Measurements from ENCODE around the gene CYB561D1.

Gene CYB561D1

DNA sequence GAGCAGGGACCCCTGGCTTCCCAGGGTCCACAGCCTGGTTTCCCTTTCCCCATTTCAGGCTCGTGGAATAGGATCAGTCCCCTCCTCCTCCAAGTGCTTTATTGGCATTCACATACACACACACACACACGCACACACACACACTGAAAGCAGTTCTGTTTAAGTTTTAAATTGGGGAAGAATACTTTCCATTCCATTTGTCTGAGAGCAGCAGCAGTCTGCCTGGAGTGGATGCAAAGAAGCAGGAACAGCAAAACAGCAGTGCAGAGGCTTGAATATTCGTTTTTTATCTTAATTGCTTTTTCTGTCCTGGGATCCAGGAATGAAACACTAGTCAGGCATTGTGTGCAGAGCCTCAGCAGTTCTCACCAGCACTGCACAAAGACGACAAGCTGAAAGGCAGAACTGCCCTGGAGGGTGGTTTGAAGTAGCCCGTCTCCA lies 7.1 kb downstream of the CYB561D1 start:
- Mint-ChIP-seq H3K27ac (no peak overlapping the region), H3K36me3 (ENCODE audit: low read depth) (peaks cover 5% of the 10 kb centered on the region)

DNA sequence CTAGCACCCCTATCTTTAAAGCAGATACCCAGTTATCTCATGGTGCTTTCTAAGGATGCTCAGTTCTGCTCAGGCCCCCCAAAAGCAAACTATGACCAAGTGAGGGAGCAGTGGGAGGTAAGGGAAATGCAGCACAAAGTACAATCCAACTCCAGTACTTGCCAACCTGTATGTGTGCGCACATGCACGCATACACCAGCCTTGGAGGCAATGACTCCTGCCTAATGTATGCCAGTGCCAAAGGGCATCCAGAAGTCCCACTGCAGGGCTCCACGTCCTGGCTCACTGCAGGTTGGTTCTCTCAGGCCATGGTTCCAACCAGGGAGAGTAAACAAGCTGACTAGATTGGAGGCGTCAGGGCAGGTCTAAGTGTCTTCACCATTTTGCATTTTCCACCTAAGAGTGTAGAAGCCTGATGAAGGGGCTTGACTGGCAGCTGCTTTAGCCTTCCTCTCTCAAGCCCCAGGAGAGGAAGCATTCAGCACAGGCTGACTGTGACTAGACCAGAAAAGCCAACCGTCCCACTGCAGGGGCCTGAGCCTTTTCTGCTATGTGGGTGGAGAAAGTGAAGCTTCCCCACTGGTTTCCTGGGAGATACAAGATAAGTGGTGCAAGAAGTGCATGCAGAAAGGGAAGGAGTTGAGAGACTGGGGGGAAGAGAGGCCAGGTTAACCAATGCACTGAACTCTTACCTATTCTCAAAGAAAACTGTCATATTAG lies 7.9 kb downstream of the CYB561D1 start:
- Mint-ChIP-seq H3K4me1 (peaks cover 58% of the 10 kb centered on the region), H3K9me3 (no peaks in the 10 kb centered on the region), H3K27me3 (ENCODE audit: low read depth, poor library complexity) (peaks cover 12% of the 10 kb centered on the region), H3K36me3 (ENCODE audit: low read depth) (no peaks in the 10 kb centered on the region), H3K27ac (no peak overlapping the region), H3K4me3 (no peak overlapping the region)
- TF ChIP-seq, protein P1, sequence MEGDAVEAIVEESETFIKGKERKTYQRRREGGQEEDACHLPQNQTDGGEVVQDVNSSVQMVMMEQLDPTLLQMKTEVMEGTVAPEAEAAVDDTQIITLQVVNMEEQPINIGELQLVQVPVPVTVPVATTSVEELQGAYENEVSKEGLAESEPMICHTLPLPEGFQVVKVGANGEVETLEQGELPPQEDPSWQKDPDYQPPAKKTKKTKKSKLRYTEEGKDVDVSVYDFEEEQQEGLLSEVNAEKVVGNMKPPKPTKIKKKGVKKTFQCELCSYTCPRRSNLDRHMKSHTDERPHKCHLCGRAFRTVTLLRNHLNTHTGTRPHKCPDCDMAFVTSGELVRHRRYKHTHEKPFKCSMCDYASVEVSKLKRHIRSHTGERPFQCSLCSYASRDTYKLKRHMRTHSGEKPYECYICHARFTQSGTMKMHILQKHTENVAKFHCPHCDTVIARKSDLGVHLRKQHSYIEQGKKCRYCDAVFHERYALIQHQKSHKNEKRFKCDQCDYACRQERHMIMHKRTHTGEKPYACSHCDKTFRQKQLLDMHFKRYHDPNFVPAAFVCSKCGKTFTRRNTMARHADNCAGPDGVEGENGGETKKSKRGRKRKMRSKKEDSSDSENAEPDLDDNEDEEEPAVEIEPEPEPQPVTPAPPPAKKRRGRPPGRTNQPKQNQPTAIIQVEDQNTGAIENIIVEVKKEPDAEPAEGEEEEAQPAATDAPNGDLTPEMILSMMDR (IDR thresholded peaks at IDR 0.05), result no peak
- no peak for DNase-seq

More for the DNA sequence above, 7.1 kb downstream of the CYB561D1 start:
- no peak overlapping the region for H3K4me3 Mint-ChIP-seq
- H3K27me3 Mint-ChIP-seq (ENCODE audit: low read depth, poor library complexity), result peaks cover 4% of the 10 kb centered on the region
- no peaks in the 10 kb centered on the region for H3K9me3 Mint-ChIP-seq
- no peak for DNase-seq
- TF ChIP-seq, protein P1 (IDR thresholded peaks at IDR 0.05), result no peak
- H3K4me1 Mint-ChIP-seq, result peaks cover 58% of the 10 kb centered on the region

DNA sequence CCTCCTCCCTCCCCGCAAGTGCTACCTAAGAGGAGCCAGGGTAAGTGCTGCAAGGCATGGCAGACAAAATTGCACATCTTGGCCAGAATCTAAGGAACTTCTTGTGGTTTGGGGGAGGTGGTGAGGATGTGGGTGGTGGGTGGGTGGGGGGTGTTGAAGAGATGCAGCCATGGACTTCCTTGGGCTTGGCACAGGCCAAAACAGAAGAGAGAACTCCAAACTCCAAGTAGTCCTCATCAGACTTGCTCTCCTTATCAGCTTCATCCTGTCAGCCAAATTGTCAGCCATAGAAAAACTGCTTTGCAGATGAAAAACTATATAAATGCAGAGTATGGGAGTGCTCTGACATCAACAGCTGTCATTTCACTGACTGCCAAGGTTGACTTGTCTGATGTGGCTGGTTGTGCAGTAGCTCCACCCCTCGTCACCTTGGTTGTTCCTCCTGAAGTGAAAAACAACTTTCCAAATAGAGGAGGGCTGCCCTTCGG lies 8.5 kb downstream of the CYB561D1 start:
- Mint-ChIP-seq H3K27me3 (ENCODE audit: low read depth, poor library complexity) (peaks cover 18% of the 10 kb centered on the region), H3K36me3 (ENCODE audit: low read depth) (no peaks in the 10 kb centered on the region), H3K4me1 (peaks cover 56% of the 10 kb centered on the region), H3K9me3 (no peaks in the 10 kb centered on the region), H3K27ac (no peak overlapping the region), H3K4me3 (no peak overlapping the region)
- TF ChIP-seq, protein P1 (IDR thresholded peaks at IDR 0.05), result no peak
- DNase-seq, result no peak

DNA sequence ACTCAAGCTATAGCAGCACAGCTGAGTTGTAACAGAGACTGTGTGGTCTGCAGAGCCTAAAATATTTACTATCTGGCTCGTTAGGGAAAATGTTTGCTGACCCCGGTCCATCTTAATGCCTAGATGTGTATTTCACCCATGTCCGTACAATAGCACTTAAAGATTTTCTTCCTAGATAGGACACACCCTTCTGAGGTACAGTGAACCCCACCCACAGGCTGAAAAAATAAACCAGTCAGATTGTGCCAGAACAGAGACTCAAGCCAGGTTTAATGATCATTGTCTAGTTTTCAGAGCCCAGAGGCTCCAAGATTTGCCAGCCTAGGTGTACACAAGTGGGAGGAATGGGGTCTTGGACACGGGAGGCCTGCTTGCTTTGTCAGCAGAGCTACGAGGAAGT lies 10.0 kb downstream of the CYB561D1 start:
- Mint-ChIP-seq H3K4me3 (no peak overlapping the region), H3K27me3 (ENCODE audit: low read depth, poor library complexity) (peaks cover 34% of the 10 kb centered on the region), H3K9me3 (no peaks in the 10 kb centered on the region), H3K27ac (no peak overlapping the region), H3K4me1 (peaks cover 51% of the 10 kb centered on the region), H3K36me3 (ENCODE audit: low read depth) (peaks cover 7% of the 10 kb centered on the region)
- DNase-seq, result no peak
- TF ChIP-seq, protein P1 (IDR thresholded peaks at IDR 0.05), result no peak

DNA sequence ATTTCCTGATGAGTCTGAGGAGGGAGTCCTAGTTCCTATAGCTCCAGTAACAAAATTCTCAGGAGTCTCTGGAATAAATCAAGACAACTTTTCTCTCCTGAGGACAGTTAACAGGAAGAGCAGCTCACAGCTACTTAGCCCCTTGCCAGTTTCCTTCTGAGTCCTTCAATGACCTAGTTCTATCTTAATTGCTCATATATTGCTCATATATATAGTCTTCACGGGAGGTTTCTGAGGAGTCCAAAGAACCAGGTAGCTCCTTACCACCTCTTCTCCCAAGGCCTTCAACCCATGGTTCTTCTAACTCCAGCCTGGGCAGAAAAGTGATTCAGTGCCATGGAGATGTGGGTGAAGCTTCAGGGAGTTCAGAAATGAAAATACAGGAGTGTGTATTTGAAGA lies 11.1 kb downstream of the CYB561D1 start:
- Mint-ChIP-seq H3K27me3 (ENCODE audit: low read depth, poor library complexity) (peaks cover 41% of the 10 kb centered on the region), H3K27ac (no peak overlapping the region), H3K9me3 (no peaks in the 10 kb centered on the region), H3K4me3 (no peak overlapping the region), H3K36me3 (ENCODE audit: low read depth) (peaks cover 7% of the 10 kb centered on the region), H3K4me1 (peaks cover 47% of the 10 kb centered on the region)
- DNase-seq, result no peak
- TF ChIP-seq, protein P1 (IDR thresholded peaks at IDR 0.05), result no peak
